GM10847 (cell line): ENCODE results near the gene PYGO1.

Source experiments
- POLR2A ChIP-seq: IDR thresholded peaks from 2 replicates; pipeline ENCODE4 v1.6.1; 2011; ENCODE audit not compliant: insufficient read length; ENCODE audit errors: extremely low read depth

PYGO1 gene

DNA sequence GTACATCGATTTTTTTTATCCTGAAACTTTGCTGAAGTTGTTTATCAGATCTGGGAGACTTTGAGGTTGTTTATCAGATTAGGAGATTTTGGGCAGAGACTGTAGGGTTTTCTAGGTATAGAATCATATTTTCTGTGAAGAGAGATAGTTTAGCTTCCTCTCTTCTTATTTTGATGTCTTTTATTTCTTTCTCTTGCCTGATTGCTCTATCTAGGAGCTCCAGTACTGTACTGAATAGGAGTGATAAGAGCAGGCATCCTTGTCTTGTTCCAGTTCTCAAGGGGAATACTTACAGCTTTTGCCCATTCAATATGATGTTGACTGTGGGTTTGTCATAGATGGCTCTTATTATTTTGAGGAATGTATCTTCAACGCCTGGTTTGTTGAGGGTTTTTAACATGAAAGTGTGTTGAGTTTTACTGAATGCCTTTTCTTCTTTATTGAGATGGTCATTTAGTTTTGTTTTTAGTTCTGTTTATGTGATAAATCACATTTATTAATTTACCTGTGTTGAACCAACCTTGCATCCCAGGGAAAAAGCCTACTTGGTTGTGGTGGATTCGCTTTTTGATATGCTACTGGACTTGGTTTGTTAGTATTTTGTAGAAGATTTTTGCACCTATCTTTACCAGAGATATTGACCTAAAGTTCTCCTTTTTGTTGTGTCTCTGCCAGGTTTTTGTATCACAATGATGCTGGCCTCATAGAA, 65.2 kb downstream of the PYGO1 start:
- TF ChIP-seq POLR2A = no peak

DNA sequence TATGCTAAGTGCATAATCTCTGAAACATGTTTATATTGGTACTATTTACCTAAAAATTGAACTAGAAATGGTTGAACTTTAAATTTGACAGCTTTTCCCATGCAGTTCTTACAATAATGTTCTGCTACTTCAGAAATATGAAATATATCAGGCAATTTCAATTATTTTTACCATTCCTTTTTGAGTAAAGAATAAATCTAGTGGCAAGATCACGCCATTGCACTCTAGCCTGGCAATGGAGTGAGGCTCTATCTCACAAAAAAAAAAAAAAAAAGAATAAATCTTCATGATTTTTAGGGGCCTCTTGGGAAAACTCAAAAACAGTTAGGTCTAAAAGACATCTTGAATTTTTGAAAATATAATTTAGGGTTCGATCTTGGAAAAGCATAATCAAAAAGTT, 69.5 kb downstream of the PYGO1 start:
- TF ChIP-seq POLR2A = no peak

DNA sequence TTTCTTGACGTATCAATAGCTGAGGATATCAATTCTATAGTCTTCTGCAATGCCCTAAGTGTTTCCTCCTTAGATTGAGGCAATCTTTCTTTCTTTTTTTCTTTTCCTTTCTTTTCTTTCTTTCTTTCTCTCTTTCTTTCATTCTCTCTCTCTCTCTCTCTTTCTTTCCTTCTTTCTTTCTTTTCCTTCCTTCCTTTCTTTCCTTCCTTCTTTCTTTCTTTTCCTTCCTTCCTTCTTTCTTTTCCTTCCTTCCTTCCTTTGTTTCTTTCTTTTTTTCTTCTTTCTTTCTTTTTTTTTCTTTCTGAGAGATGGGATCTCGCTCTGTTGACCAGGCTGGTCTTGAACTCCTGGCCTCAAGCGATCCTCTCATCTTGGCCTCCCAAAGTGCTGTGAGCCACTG, 70.1 kb downstream of the PYGO1 start:
- no peak for TF ChIP-seq POLR2A

DNA sequence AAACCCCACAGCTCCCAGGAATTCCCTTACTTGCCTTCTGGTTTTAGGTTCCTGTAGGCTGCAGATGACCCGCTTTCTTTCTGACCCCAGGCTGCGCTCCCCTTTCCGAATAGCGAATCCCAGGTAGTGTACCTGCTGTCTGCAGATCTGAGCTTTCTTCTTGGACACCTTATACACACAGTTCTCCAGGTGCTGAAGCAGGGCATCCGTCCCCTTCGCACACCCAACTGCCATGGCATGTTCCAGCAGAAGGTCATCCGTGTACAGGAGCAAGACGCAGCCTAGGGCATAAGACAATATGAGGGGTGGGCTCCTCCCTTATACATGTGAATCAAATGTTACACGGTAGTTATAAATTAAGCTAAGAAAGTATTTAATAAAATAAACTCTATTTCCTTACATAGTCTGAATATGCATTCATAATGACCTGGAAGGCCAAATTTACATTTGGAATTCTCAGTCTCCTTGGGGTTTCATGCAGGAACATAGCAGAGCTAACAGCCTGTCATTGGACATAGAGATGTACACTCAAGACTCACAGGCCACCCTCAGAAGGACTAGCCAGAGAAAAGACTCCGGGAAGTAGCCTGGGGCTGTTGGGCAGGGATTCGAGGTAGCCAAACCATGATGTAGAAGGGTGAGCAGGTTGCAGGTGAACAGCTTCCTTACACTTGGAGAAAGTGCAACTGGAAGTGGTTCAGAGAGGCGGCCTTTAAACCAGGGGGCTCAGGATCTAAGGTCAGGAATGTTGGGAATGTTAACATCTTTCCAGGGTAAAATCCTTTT, 72.0 kb downstream of the PYGO1 start:
- TF ChIP-seq POLR2A = no peak

DNA sequence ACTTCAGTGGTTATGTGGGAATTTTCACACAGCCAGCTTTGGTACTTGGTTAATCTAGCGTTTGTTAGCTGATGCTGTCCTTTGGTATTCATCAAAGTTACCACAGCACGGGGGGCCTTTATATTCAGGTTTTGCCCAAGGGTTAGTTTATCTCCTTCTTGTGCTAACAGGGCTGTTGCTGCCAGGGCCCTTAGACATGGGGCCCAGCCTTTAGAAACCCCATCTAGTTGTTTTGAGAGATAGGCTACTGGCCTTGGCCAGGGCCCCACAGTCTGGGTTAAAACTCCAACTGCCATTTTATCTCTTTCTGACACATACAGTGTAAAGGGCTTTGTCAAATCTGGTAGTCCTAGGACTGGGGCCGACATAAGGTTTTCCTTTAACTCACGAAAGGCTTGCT, 72.7 kb downstream of the PYGO1 start:
- TF ChIP-seq POLR2A = no peak

DNA sequence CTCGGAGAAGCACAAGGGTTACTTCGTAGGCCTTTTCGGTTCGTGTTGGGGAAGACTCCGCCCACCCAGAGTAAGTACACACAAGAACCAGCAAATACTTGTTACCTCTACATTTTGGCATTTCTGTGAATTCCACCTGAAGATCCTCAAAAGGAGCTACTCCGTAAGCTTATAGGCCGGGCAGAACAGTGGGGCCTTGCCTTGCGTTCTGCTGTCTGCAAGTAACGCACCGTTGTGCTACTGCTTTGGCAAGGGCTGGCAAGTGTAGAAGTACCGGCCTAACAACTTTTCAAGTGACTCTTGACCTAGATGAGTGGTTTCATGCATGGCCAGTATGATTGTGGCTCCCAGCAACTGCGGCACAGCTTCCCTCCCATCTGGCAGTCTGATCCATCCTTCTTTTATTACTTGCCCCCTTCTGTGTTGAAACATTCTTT, 73.7 kb downstream of the PYGO1 start:
- TF ChIP-seq POLR2A = no peak

DNA sequence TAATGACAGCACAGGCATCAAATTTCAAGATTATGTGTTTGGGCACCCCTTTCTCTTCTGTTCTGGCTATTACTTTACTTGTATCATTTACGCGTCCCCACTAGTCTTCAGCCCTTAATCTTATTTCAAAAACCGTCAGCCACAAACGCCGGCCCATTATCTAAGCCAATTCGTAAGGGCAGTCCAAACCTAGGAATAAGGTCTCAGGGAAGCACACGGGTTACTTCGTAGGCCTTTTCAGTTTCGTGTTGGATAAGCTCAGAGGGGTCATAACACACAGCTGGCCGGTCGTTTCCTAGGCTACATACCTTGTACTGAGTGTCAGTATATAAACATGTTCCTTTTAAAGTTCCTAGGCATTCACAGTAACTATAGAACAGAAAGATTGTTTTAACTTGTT, 75.0 kb downstream of the PYGO1 start:
- TF ChIP-seq POLR2A = no peak

DNA sequence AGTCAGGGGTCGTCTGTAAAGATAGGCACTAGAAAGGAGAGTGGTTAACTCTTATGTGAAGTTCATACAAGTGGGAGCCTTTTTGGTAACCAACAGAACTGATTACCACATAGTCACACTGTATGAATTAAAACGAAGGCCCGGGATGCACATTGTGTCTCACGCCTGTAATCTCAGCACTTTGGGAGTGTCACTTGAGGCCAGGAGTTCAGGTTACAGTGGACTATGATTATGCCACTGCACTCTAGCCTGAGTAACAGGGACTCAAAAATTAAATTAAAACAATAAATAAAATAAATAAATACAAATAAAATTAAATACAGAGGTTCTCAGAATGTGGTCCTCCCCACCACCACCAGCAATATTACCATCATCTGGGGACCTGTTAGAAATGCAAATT, 80.6 kb downstream of the PYGO1 start:
- no peak for TF ChIP-seq POLR2A

DNA sequence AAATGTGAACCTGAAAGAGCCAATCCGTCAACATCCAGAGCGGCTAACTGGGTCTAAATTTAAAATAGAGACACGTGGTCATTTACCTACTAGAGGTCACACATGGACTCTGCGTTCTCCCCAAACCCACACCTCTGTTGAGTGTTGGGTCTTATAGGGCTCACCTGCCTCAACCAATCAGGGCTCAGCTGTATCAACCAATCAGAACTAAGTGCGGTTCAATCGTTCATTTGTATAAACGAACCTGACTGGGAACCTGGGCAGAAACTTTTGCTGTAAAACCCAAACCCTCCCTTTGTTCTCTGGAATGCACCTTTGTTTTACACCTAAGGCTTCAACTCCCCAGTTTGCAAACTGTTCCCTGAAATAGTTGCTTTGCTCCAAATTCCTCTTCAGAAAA, 89.0 kb downstream of the PYGO1 start:
- TF ChIP-seq POLR2A = no peak

DNA sequence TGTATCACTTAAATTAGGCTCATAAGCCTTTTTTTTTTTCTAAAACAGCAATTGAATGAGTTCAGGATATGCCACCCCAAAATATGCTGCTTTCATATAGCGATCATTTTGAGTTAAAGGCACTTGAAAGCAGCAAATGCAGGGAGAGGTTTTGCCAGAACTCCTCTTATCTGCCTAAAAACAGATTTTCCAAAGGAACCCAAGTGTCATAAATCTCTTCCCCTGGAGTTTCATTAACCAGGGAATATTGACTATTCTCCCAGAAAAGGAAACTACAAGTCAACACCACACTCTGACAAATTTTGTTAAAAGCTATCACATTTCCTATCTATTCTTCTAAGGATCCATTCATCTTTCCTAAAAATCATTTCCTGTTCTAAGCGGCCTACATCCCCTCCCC, 91.4 kb downstream of the PYGO1 start:
- no peak for TF ChIP-seq POLR2A

DNA sequence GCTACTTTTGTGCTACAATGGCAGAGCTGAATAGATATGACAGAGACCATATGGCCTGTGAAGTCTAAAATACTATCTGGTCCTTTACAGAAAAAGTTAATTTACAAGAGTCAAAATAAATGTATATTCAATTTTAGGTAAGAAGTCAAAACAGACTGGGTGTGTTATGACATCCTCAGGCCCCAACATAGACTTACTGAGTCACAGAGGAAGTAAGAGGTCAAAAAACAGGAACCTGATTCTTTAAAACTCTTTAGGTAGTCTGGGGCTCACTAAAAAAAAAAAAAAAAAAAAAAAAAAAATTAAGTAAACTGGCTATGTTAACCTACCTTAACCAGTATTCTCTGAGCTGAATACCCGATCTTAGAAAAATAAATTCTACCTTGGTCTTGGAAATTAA, 93.2 kb downstream of the PYGO1 start:
- no peak for TF ChIP-seq POLR2A
